ENCODE measurements around the gene PRKAR2B.

PRKAR2B gene

GRCh38 chr7:107014387-107015023 is 30.0 kb upstream of the PRKAR2B start:
- DNase-seq (ENCODE audit: low spot score): no peak
- in situ Hi-C loops (cut with MboI; ENCODE audit: low pct_unique_long_range_greater_than_20kb, low sequenced_read_pairs, unreplicated experiment): no loop called here
- no peak for TF ChIP-seq CTCF (IDR thresholded peaks at IDR 0.05; ENCODE audit: extremely low read depth, insufficient read depth, missing control alignments)

- no peak for TF ChIP-seq CTCF (IDR thresholded peaks at IDR 0.05; ENCODE audit: extremely low read depth, insufficient read depth, missing control alignments)
- in situ Hi-C loops (cut with MboI; ENCODE audit: low pct_unique_long_range_greater_than_20kb, low sequenced_read_pairs, unreplicated experiment): no loop called here
- no peak for DNase-seq (ENCODE audit: low spot score)
Observed at GRCh38 chr7:107016312-107016711, 28.2 kb upstream of the PRKAR2B start.

GRCh38 chr7:107017965-107018719 is 26.4 kb upstream of the PRKAR2B start:
- TF ChIP-seq CTCF (IDR thresholded peaks at IDR 0.05; ENCODE audit: extremely low read depth, insufficient read depth, missing control alignments): no peak
- in situ Hi-C loops (cut with MboI; ENCODE audit: low pct_unique_long_range_greater_than_20kb, low sequenced_read_pairs, unreplicated experiment): no loop called here
- no peak for DNase-seq (ENCODE audit: low spot score)

DNA sequence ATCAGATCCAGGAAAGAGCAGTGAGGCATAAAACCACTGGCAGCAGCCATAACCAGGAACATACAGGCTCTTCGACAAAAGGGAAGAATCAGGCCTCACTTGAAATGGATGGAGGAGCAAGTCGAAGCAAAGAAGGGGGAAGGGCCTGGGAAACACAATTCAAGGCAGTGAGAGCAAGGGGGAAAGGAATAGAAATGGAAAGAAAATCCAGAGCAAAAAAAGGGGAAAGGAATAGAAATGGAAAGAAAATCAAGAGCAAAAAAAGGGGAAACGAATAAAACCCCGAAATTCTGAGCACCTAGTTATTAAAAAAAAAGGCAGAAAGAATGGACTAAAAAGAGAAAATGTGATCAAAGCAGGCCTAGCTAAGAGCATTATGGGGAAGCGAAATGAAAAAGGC is 24.1 kb upstream of the PRKAR2B start:
- no peak for DNase-seq (ENCODE audit: low spot score)
- in situ Hi-C loops (cut with MboI; ENCODE audit: low pct_unique_long_range_greater_than_20kb, low sequenced_read_pairs, unreplicated experiment): no loop called here
- no peak for TF ChIP-seq CTCF (IDR thresholded peaks at IDR 0.05; ENCODE audit: extremely low read depth, insufficient read depth, missing control alignments)

- no peak for TF ChIP-seq CTCF (IDR thresholded peaks at IDR 0.05; ENCODE audit: extremely low read depth, insufficient read depth, missing control alignments)
- in situ Hi-C loops (cut with MboI; ENCODE audit: low pct_unique_long_range_greater_than_20kb, low sequenced_read_pairs, unreplicated experiment): no loop called here
- no peak for DNase-seq (ENCODE audit: low spot score)
Observed at GRCh38 chr7:107021600-107021999, 22.9 kb upstream of the PRKAR2B start.

- no peak for TF ChIP-seq CTCF (IDR thresholded peaks at IDR 0.05; ENCODE audit: extremely low read depth, insufficient read depth, missing control alignments)
- in situ Hi-C loops (cut with MboI; ENCODE audit: low pct_unique_long_range_greater_than_20kb, low sequenced_read_pairs, unreplicated experiment): no loop called here
- DNase-seq (ENCODE audit: low spot score): no peak
Observed at GRCh38 chr7:107023522-107024151, 20.9 kb upstream of the PRKAR2B start.

Measured in GM13977 (cell line).